Motor neuron (in vitro differentiated cells): ENCODE results near the gene MYO18A. TPM values are rescaled to one million over a fixed set of nuclear protein-coding genes. Genes with fewer than 3 reads are reported as not detected.

Experiments used
- ATAC-seq, 8 experiments: fragments of 200-7000 bp; cut with Tn5 transposase; replicated peaks in 6 of 8; 2 replicates each; pipeline ENCODE4 v1.8.0; 2021; ENCODE audit warnings: mild to moderate bottlenecking in 8 of 8, moderate library complexity in 8 of 8
- H3K27ac ChIP-seq, 2 donors: fragments of 250-450 bp; sonication (Bioruptor Pico); 2 replicates each; pipeline ENCODE4 v1.9.0; 2021; ENCODE audit warnings: antibody characterized with exemption in 2 of 2, mild to moderate bottlenecking in 2 of 2, moderate library complexity in 1 of 2
- H3K4me1 ChIP-seq, 2 donors: fragments of 250-450 bp; sonication (Bioruptor Pico); replicated peaks in 1 of 2; 2 replicates each; pipeline ENCODE4 v1.6.1; 2021; ENCODE audit warnings: antibody characterized with exemption in 2 of 2, mild to moderate bottlenecking in 2 of 2, moderate library complexity in 1 of 2
- H3K4me3 ChIP-seq, 5 donors: fragments of 250-450 bp; sonication (Bioruptor Pico); 2 replicates each; pipeline ENCODE4 v1.9.0; 2021; ENCODE audit warnings: antibody characterized with exemption in 5 of 5, mild to moderate bottlenecking in 5 of 5, moderate library complexity in 4 of 5
- WGBS, 10 experiments: fragments of 450-650 bp; shearing (Covaris generic); methylation state at CpG; one replicate each; pipeline ENCODE4 v1.0.0; 2022; 5-methylcytosine and 5-hydroxymethylcytosine counted together
- in situ Hi-C, 9 experiments: fragments of 400-800 bp; cut with MboI; loops; one replicate each; pipeline ENCODE4 v1.15.0; 2021; ENCODE audit warnings: low sequenced_read_pairs in 9 of 9, low pct_unique_long_range_greater_than_20kb in 2 of 9; ENCODE audit not compliant: unreplicated experiment in 9 of 9
- total RNA-seq, 8 experiments: library from RNA; unstranded; fragments of 300-600 nt; gene quantifications; 2 replicates each; pipeline versions ENCODE4 v1.2.3 to v1.2.4, GENCODE V29; 2022

MYO18A gene
- total RNA-seq, 8 experiments from 2014 or later: 25.9 to 233 (median 31.1) TPM

GRCh38 chr17:29168079-29168758, 12.0 kb downstream of the MYO18A start:
- in situ Hi-C loops: no loop called here
- peak in 3 of 8 experiments; percentile 37 to 76 (median 67) for ATAC-seq
- no peak overlapping the region for H3K27ac ChIP-seq
- H3K4me1 ChIP-seq: peaks cover 0 to 6% of the 10 kb centered on the region in 2 donors
- 50 to 100% (median 82%) methylated on average over 1 to 3 of the region's 3 CpGs; no CpG with 5 or more reads in 5 of the 10 experiments for WGBS, 10 experiments
- H3K4me3 ChIP-seq: no peak overlapping the region

- no peak overlapping the region for H3K4me3 ChIP-seq
- 43 to 100% (median 78%) methylated on average over 1 to 4 of the region's 4 CpGs; no CpG with 5 or more reads in 2 of the 10 experiments for WGBS, 10 experiments
- H3K4me1 ChIP-seq: peaks cover 3 to 12% of the 10 kb centered on the region in 2 donors
- no peak overlapping the region for H3K27ac ChIP-seq
- ATAC-seq: no peak
- in situ Hi-C loops: no loop called here
These were observed 12.7 kb downstream of the MYO18A start for GRCh38 chr17:29167393-29168078.

- no peak for ATAC-seq
- no peak overlapping the region for H3K27ac ChIP-seq
- WGBS, 10 experiments: 81 to 100% (median 93%) methylated on average over 2 to 9 of the region's 21 CpGs; no CpG with 5 or more reads in 4 of the 10 experiments
- in situ Hi-C loops: no loop called here
- H3K4me1 ChIP-seq: peaks cover 5 to 17% of the 10 kb centered on the region in 2 donors
- no peak overlapping the region for H3K4me3 ChIP-seq
These were observed 13.7 kb downstream of the MYO18A start for GRCh38 chr17:29166507-29166887.

DNA sequence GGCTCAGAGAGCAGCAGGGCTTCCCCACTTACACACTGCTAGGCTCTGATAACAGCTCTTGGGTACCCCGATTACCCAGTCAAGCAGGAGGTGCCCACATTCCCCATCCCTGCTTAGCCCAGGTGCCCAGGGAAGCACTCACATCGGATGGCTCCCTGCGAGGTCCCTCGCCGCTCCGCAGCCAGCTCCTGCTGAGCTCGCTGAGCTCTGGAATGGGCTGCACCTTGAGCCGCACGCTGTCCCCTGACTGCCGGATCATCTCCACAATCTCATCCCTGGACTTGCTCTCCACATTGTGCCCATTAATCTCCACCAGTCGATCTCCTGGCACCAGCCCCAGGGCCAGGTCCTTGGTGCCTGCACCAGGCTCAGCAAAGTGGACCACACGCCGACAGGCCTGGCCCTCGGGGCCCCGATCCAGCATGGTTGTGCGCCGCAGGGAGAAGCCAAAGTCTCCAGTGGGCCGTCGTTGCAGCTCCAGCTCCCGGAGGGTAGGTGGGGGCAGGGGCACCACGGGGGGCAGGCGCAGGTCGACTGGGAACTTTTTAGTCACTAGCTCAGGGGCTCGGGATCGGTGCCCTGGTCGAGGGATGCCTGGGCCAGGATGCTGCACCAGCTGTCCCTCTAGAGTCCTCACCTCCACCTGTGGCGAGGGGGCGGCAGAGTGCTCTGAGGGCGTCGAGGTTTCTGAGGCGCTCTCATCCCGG, 14.2 kb downstream of the MYO18A start:
- Histone ChIP-seq H3K4me1 (peaks cover 5 to 17% of the 10 kb centered on the region in 2 donors), H3K27ac (no peak overlapping the region), H3K4me3 (no peak overlapping the region)
- in situ Hi-C loops: no loop called here
- ATAC-seq: no peak
- WGBS, 10 experiments: 40 to 100% (median 86%) methylated on average over 1 to 7 of the region's 32 CpGs; no CpG with 5 or more reads in 6 of the 10 experiments

GRCh38 chr17:29165261-29165660, 14.9 kb downstream of the MYO18A start:
- WGBS, 10 experiments: 85 to 100% (median 93%) methylated on average over 1 to 2 of the region's 3 CpGs; no CpG with 5 or more reads in 4 of the 10 experiments
- no peak overlapping the region for H3K27ac ChIP-seq
- H3K4me3 ChIP-seq: no peak overlapping the region
- in situ Hi-C loops: no loop called here
- ATAC-seq: no peak
- H3K4me1 ChIP-seq: peaks cover 5 to 17% of the 10 kb centered on the region in 2 donors

GRCh38 chr17:29163563-29163962, 16.6 kb downstream of the MYO18A start:
- Histone ChIP-seq H3K4me1 (peaks cover 5 to 17% of the 10 kb centered on the region in 2 donors), H3K4me3 (no peak overlapping the region)
- in situ Hi-C loops: no loop called here

DNA sequence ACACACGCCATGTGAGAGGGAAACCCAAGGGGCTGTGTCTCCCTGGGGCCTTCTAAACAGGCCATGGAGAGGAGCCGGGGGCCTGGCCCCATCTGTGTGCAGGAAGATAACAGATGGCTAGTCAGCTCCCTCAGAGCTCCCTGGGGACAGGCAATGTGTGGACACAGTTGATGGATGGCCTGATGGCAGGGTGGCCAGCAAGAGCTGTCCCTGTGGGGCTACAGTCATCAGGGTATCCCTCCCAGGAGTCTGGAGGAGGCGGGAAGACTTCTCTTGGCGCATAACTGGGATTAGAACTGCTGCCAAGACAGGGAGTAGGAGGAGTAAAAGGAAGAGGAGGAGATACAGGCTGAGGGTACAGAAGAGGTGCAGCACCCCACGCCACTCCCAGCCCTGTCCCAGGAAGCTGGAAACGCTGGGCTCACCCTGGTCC, 17.3 kb downstream of the MYO18A start:
- ATAC-seq: peak; percentile 32 to 98 (median 82)
- Histone ChIP-seq H3K4me1 (peaks cover 5 to 17% of the 10 kb centered on the region in 2 donors), H3K27ac (peak overlapping the region in 1 of 2 donors; percentile 52), H3K4me3 (no peak overlapping the region)
- 57 to 83% (median 69%) methylated on average over 1 to 5 of the region's 6 CpGs; no CpG with 5 or more reads in 6 of the 10 experiments for WGBS, 10 experiments
- in situ Hi-C loops: no loop called here

More at GRCh38 chr17:29163563-29163962, 16.6 kb downstream of the MYO18A start:
- ATAC-seq: peak in 1 of 8 experiments; percentile 65
- whole genome bisulfite sequencing, 10 experiments: 0 to 100% (median 76%) methylated on average over 1 to 3 of the region's 3 CpGs; no CpG with 5 or more reads in 2 of the 10 experiments
- no peak overlapping the region for H3K27ac ChIP-seq

GRCh38 chr17:29162082-29162908, 17.9 kb downstream of the MYO18A start:
- in situ Hi-C loops: no loop called here
- Histone ChIP-seq H3K4me3 (no peak overlapping the region), H3K27ac (peak overlapping the region in 1 of 2 donors; percentile 52), H3K4me1 (peaks cover 5 to 17% of the 10 kb centered on the region in 2 donors)
- 83 to 100% (median 88%) methylated on average over 2 to 4 of the region's 11 CpGs; no CpG with 5 or more reads in 4 of the 10 experiments for WGBS, 10 experiments
- no peak for ATAC-seq

DNA sequence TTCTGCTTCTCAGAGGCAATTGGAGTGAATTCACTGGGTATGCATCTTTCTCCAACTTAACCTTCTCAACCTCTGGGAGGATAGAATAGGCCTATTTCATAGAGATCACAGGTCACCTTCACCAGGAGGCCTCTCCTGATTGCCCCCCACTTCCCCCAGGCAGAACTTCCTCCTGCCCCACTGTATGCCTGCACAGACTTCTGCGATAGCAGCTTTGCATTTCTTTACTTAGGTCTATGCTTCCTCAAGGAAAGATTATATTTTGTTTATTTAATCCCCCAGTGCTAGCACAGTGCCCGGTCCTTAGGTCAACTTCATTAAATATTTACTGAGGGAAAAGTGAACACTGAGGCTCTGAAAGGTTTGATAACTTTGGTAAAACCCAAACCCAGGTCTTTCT, 19.9 kb downstream of the MYO18A start:
- H3K27ac ChIP-seq: no peak overlapping the region
- ATAC-seq: no peak
- in situ Hi-C loops: no loop called here
- H3K4me1 ChIP-seq: peaks cover 6 to 19% of the 10 kb centered on the region in 2 donors
- no peak overlapping the region for H3K4me3 ChIP-seq
- WGBS, 10 experiments: 70 to 100% (median 86%) methylated on average over 1 to 2 of the region's 2 CpGs; no CpG with 5 or more reads in 5 of the 10 experiments

GRCh38 chr17:29159306-29159860, 20.8 kb downstream of the MYO18A start:
- 24 to 75% (median 60%) methylated on average over 1 to 3 of the region's 3 CpGs; no CpG with 5 or more reads in 1 of the 10 experiments for WGBS, 10 experiments
- peaks cover 8 to 22% of the 10 kb centered on the region in 2 donors for H3K4me1 ChIP-seq
- H3K27ac ChIP-seq: no peak overlapping the region
- in situ Hi-C loops: no loop called here
- H3K4me3 ChIP-seq: no peak overlapping the region
- no peak for ATAC-seq

- Histone ChIP-seq H3K4me1 (peaks cover 8 to 21% of the 10 kb centered on the region in 2 donors), H3K27ac (no peak overlapping the region), H3K4me3 (no peak overlapping the region)
- WGBS, 10 experiments: 50 to 100% (median 97%) methylated on average over 1 to 3 of the region's 13 CpGs; no CpG with 5 or more reads in 4 of the 10 experiments
- in situ Hi-C loops: no loop called here
- peak in 2 of 8 experiments; percentile 6 to 7 for ATAC-seq
These were observed 21.5 kb downstream of the MYO18A start for GRCh38 chr17:29158488-29159275.
